Measurements from ENCODE around the gene HOXC9.

HOXC9 gene

DNA sequence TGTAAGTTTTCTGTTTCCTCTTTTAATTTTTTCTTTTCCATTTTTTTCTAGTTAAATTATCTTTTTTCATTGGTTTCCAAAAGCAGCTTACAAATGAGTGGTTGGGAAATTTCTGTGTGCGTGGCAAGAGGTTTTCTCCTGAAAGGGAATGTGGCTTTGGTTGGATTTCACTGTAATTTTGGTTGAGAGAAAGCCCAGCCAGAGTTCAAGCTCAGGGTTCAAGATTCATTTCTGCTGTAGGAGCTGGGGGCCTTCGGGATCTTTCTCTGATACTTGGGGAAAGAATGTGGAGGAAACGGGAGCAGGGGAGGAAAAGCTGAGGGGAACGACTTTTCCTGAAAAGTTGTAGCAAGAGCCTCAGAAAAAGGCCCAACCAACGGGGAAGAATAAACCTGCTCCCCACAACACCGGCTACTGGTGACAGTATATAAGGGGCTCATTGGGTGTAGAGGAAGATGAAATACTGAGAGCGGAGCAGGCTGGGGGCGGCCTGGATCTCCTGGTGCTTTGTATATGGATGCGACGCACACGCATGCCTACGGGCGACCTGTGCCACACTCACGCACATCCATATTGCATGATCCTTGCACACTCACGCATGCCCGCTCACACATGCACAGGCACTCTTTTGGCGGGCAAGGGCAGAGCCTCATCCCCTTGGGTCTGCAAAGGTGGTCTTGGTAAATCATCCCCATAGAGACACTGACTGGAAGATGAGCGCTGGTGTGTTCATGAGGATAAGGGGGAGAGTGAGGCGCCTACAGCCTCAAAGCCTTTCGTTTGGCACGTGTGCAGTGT, 13.1 kb upstream of the HOXC9 start:
- no peak overlapping the region for H3K27ac Mint-ChIP-seq
- H3K36me3 Mint-ChIP-seq (ENCODE audit: low read depth): no peaks in the 10 kb centered on the region
- peaks cover 26% of the 10 kb centered on the region for H3K4me1 Mint-ChIP-seq (ENCODE audit: low read depth)
- H3K9me3 Mint-ChIP-seq: no peaks in the 10 kb centered on the region
- no peak overlapping the region for H3K4me3 Mint-ChIP-seq
- H3K27me3 Mint-ChIP-seq (ENCODE audit: low read depth): peaks cover 95% of the 10 kb centered on the region

DNA sequence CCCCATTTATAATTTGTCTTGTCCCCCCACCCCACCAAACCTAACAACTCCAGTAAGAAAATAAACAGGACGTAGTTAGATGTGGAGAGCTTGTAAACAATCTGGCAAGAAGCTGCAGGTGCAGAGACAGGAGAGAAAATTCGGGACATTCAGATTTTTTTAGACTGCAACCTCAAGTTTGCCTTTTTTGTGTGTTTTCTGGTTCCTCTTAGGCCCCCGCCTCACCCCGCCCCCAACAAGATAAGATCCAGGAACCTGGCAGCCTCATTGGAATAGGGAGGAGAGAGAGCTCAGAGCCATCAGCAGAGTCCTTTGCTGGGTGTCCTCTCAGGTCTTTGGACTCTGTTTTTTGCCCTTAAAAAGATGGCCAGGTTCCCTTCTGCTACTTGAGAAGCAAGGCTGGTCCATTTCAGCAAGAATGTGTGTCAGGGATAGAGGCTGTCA, 12.2 kb upstream of the HOXC9 start:
- H3K4me1 Mint-ChIP-seq (ENCODE audit: low read depth): peaks cover 26% of the 10 kb centered on the region
- peaks cover 97% of the 10 kb centered on the region for H3K27me3 Mint-ChIP-seq (ENCODE audit: low read depth)
- H3K36me3 Mint-ChIP-seq (ENCODE audit: low read depth): no peaks in the 10 kb centered on the region
- no peaks in the 10 kb centered on the region for H3K9me3 Mint-ChIP-seq
- no peak overlapping the region for H3K27ac Mint-ChIP-seq
- no peak overlapping the region for H3K4me3 Mint-ChIP-seq

DNA sequence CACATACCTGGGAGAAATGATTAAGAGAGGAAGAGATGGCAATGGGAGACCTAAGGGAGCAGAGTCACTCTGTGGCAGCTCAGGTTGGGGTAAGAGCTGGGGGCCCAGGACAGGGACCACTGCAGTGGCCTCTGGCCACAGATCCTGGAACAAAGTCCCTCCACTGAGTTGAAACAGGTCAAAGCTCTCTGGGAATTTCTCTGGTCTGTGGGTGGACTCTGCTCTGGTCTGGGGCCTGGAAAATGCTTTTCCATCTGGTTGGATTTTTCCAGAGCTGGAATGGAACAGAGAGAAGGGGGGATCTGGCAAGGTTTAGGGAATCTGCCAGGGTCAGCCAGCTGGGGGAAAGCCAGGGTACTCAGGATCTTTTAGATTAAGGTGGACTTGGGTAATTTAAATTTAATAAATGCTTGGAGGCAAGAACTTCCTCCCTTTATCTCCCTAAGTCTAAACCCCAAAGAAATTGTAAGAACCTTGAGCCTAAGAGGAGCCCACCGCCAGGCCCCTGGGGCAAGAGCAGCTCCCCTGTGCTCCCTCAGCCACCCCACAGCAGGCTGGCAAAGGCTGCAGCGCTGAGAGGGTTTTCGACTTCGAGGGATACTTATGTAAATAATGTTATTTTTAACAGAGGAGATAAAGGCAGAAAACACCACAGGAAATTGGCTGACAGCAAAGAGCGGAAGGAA, 11.3 kb upstream of the HOXC9 start:
- no peaks in the 10 kb centered on the region for H3K36me3 Mint-ChIP-seq (ENCODE audit: low read depth)
- H3K9me3 Mint-ChIP-seq: no peaks in the 10 kb centered on the region
- peak overlapping the region; percentile 9 for H3K27ac Mint-ChIP-seq
- no peak overlapping the region for H3K4me3 Mint-ChIP-seq
- H3K27me3 Mint-ChIP-seq (ENCODE audit: low read depth): peaks cover 97% of the 10 kb centered on the region
- H3K4me1 Mint-ChIP-seq (ENCODE audit: low read depth): peaks cover 26% of the 10 kb centered on the region

DNA sequence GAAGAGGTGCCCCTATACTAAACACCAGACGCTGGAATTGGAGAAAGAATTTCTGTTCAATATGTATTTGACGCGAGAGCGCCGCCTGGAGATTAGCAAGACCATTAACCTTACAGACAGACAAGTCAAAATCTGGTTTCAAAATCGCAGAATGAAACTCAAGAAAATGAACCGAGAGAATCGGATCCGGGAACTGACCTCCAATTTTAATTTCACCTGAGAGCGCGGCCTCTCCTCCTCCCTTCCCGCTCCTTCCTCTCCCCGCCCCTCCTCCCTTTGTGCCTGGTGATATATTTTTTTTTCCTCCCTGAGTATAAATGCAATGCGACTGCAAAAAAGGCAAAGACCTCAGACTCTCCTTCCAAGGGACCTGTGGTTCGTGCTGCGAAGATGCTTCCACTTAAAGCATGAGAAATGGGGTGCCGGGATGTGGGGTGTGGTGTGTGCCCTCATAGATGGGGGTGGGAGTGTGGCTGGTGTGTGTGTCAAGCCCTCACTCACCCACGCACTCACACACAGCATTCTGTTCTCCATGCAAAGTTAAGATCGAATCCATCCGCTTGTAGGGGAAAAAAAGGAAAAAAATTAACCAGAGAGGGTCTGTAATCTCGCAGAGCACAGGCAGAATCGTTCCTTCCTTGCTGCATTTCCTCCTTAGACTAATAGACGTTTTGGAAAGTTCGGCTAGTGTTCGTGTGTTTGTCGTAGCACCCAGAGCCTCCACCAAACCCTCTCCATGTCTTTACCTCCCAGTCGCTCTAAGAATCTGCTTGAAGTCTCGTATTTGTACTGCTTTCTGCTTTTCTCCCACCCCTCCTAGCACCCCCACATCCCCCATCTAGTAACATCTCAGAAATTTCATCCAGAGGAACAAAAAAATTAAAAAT, 10.5 kb upstream of the HOXC9 start:
- Mint-ChIP-seq H3K36me3 (ENCODE audit: low read depth) (peaks cover 4% of the 10 kb centered on the region), H3K4me3 (no peak overlapping the region), H3K9me3 (no peaks in the 10 kb centered on the region), H3K4me1 (ENCODE audit: low read depth) (peaks cover 28% of the 10 kb centered on the region), H3K27me3 (ENCODE audit: low read depth) (peaks cover 98% of the 10 kb centered on the region), H3K27ac (peak overlapping the region; percentile 46)

DNA sequence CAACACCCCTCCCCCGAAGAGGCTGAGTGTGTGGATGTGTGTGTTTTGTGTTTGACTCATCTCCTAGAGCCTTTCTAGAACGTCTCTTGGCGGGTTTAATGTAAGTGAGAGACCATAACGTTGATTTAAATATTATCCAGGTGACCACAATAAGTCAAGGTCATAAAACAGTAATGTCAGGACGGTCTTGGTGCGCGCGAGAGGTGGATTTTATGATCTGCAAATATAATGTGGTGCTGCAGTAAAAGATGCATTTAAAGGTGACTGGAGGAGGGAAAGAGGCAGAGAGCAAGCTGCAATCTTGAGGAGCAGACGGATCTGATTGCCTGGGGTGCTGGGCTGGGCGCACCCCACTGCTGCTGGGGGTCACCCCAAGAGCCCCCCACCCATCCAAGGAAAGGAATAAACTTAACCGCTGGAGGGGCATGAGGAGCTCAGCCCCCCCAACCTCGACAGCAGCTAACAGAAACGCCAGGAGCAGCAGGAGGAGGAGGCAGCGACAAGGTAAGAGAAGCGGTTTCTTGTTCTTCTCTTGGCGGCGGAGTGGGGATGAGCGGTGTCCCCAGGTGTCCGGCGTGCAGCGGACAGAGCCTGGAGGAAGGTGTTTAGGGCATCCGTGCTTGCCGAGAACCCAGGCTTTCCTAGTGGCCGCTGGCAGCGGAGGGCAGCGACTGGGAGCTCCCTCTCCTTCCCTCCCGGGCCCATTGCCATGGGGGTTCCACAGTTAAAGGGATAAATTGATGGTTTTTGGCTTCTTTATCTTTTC, 9.5 kb upstream of the HOXC9 start:
- Mint-ChIP-seq H3K36me3 (ENCODE audit: low read depth) (peaks cover 5% of the 10 kb centered on the region), H3K4me1 (ENCODE audit: low read depth) (peaks cover 30% of the 10 kb centered on the region), H3K4me3 (no peak overlapping the region), H3K9me3 (no peaks in the 10 kb centered on the region), H3K27ac (no peak overlapping the region), H3K27me3 (ENCODE audit: low read depth) (peaks cover 98% of the 10 kb centered on the region)

DNA sequence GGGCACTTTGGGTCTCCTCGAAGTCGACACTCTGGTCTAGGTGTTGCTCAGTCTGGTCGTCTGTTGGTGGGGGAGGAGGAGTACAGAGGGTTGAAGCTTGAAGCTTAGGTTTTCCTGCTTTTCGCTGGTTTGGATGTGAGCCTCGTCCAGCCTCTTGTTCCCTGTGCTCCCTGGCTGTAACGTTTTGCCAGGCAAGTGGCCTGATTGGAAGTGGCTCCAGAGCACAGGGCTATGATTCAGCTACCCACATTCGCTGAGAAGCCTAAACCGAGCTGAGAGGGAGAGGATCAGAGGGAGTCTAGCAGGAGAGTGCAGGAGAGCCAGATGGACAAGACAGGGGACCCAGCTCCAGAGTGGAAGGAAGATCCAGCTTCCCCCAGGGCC, 8.9 kb upstream of the HOXC9 start:
- H3K4me3 Mint-ChIP-seq: no peak overlapping the region
- H3K4me1 Mint-ChIP-seq (ENCODE audit: low read depth): peaks cover 31% of the 10 kb centered on the region
- peaks cover 5% of the 10 kb centered on the region for H3K36me3 Mint-ChIP-seq (ENCODE audit: low read depth)
- no peak overlapping the region for H3K27ac Mint-ChIP-seq
- no peaks in the 10 kb centered on the region for H3K9me3 Mint-ChIP-seq
- peaks cover 100% of the 10 kb centered on the region for H3K27me3 Mint-ChIP-seq (ENCODE audit: low read depth)

DNA sequence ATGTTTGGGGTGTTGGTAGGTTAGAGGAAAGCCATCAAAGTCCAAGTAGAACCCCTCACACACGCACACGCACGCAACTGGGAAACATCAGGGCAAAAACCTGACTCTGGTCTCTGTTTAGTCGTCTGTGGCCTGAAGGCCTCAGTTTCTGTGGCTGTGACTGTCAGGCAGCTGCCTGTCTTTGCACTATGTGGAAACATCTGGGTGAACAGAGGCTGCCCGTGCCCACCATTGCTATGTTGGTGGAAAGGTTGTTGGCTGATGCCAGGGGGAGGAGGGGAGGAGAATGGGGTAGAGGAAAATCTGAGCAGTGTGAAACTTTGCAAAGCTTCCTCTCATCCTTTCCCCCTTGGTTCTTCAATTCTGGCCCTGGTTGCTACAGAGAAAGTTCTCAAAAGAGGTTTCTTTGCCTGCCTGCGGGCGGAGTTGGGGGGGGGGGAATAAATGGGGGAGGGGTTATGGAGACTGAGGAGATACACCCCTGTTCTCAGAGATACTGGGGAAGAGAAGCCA, 7.5 kb upstream of the HOXC9 start:
- no peak overlapping the region for H3K27ac Mint-ChIP-seq
- no peak overlapping the region for H3K4me3 Mint-ChIP-seq
- H3K9me3 Mint-ChIP-seq: no peaks in the 10 kb centered on the region
- peaks cover 5% of the 10 kb centered on the region for H3K36me3 Mint-ChIP-seq (ENCODE audit: low read depth)
- peaks cover 29% of the 10 kb centered on the region for H3K4me1 Mint-ChIP-seq (ENCODE audit: low read depth)
- peaks cover 99% of the 10 kb centered on the region for H3K27me3 Mint-ChIP-seq (ENCODE audit: low read depth)

DNA sequence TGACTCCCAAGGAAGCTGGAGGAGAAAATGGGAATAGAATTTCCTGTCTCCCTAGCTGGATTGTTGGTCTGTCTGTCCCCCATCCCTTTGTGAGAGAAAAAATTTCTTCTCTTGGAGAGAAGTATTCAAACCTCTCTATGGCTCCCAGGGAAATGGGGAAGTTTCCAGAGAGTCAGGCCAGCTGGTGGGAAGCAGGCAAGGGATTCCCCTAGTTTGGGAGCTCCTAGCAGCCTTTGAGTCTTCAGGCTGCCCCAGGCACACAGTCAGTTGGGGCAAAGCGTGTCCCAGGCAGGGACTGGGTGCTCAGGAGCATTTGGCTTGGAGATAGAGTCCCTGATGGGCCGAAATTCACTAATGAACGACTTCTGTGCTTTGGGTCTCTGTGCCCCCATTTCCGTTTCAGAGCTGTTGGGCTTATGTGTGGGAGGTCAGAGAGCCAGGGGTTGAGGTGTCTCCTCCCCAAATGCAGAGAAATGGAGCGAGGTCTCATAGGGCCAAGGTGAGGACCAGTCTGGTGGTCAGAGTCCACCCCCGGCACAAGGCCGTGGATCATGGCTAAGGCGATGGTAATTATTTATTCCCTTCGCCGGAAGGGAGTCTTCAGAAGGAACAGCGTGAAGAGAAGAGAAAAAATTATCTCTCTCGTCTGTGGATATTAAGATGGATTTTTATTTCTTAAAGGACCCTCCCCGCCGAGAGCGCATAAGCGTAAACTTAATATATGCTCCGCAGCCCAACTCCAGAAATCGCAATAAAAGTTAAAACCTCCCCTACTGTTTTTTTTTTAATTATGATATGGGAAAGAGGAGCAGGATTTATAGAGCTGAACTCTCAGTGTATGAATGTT, 6.6 kb upstream of the HOXC9 start:
- Mint-ChIP-seq H3K9me3 (no peaks in the 10 kb centered on the region), H3K4me3 (no peak overlapping the region), H3K27ac (peak overlapping the region; percentile 75), H3K27me3 (ENCODE audit: low read depth) (peaks cover 99% of the 10 kb centered on the region), H3K36me3 (ENCODE audit: low read depth) (peaks cover 5% of the 10 kb centered on the region), H3K4me1 (ENCODE audit: low read depth) (peaks cover 29% of the 10 kb centered on the region)

DNA sequence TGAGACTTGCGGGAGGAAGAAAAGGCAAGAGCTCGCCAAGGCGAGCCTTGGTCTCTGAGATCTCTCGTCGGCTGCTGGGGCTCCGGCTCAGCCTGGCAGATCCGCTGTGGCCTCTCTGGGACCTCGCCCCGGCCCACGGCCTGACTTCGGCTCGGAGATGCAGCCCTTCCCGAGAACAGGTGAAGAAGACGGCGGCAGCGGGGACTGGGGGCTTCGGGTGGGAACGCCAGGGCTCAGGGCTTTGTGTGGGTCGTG, 6.0 kb upstream of the HOXC9 start:
- no peak overlapping the region for H3K4me3 Mint-ChIP-seq
- peaks cover 99% of the 10 kb centered on the region for H3K27me3 Mint-ChIP-seq (ENCODE audit: low read depth)
- no peaks in the 10 kb centered on the region for H3K9me3 Mint-ChIP-seq
- peaks cover 28% of the 10 kb centered on the region for H3K4me1 Mint-ChIP-seq (ENCODE audit: low read depth)
- peaks cover 5% of the 10 kb centered on the region for H3K36me3 Mint-ChIP-seq (ENCODE audit: low read depth)
- H3K27ac Mint-ChIP-seq: peak overlapping the region; percentile 75

DNA sequence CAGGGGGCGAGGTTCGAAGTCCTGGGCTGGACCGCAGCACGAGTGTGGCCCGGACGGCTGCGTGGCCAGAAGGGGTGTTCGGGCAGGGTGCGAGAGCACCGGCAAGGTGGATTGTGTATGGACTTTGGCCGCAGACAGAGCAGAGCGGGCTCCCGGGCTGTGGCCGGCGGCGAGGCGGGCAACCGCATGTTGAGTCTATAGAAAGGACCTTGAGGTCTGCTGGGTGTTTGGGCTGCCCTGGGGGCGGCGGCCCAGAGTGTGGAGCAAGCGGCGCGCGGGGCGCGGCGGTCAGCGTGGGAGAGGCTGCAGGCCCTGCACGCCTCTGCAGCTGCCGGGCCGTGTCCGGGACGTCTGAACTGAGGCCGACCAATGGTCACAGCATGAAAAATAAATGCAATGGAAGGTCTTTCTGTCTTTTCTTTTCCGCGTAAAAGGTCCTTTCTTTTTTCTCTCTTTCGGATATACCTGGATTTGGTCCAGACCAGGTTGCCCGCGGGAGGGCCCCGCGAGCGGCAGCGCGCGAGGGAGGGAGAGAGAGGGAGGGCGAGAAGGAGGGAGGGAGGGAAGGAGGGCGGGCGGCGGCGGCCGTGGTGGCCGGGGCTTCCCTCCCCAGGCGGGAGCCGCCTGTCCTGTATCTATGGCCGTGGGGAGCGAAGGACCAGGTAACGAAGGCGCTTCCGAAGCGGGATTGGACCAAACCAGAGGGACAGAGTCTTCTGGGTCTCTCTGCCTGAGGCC, 5.5 kb upstream of the HOXC9 start:
- Mint-ChIP-seq H3K36me3 (ENCODE audit: low read depth) (peaks cover 5% of the 10 kb centered on the region), H3K27me3 (ENCODE audit: low read depth) (peaks cover 99% of the 10 kb centered on the region), H3K27ac (peak overlapping the region; percentile 75), H3K9me3 (no peaks in the 10 kb centered on the region), H3K4me1 (ENCODE audit: low read depth) (peaks cover 23% of the 10 kb centered on the region), H3K4me3 (no peak overlapping the region)

DNA sequence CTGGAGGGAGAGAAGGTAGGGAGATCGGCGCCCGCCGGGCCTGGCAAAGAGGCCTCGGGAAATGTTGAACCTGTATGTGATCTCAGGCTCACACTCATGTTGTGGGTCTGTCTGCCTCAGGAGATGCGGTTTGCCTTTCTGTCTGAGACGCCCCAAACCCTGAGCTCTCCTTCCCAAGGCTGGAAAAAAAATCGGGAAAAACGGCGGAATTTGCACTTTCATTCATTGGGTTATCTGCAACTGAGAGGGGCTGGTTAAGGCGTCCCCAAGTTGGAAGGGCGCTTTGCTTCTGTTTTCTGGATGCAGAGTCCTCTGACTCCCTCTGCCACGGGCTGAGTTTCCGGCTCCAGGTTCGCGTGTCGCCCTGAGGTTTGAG, 5.0 kb upstream of the HOXC9 start:
- Mint-ChIP-seq H3K4me3 (peak overlapping the region; percentile 76), H3K36me3 (ENCODE audit: low read depth) (peaks cover 5% of the 10 kb centered on the region), H3K4me1 (ENCODE audit: low read depth) (peaks cover 19% of the 10 kb centered on the region), H3K27me3 (ENCODE audit: low read depth) (peaks cover 99% of the 10 kb centered on the region), H3K9me3 (no peaks in the 10 kb centered on the region), H3K27ac (no peak overlapping the region)

DNA sequence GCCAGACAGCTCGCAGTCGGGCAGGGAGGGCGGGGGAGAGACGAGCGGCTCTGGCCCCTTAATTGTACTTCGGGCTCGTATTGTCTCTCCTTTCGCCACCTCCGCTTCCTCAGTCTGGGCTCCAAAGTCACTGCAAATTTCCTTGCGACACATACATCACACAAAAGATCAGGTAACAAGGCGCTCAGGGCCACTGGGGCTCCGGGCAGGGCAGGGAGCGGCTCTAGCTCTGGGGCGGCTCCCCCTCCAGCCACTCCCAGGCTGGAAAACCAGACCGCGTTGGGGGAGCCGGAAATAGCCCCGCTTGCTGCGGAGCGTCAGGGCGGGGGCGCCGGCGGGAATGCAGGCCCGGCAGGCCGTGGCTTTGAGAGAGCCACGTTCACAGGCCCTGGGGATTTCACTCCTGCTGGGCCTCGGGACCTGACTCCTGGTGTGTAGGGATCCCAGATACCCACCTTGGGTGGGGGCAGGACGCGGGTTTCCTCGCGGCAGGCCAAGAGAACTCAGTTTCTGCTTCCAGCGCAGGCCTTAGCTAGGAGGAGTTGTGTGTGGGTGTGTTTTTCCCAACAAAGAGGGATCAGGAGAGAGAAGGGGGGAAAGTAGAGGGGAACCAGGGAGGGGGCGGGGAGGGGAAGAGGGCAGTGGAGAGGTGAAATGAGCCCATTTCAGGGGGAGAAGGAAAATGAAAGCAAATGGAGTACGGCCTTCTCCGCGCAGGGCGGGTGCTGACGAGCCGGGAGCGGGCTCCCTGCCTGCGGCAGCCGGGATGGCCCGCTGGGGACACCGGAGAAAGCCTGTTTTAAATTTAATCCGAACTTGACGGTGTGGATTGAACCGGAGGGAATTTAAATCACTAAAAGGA, 4.4 kb upstream of the HOXC9 start:
- Mint-ChIP-seq H3K27ac (peak overlapping the region; percentile 59), H3K27me3 (ENCODE audit: low read depth) (peaks cover 96% of the 10 kb centered on the region)

More for the DNA sequence above, 4.4 kb upstream of the HOXC9 start:
- Mint-ChIP-seq H3K9me3 (no peaks in the 10 kb centered on the region), H3K4me1 (ENCODE audit: low read depth) (peaks cover 15% of the 10 kb centered on the region), H3K36me3 (ENCODE audit: low read depth) (peaks cover 5% of the 10 kb centered on the region), H3K4me3 (peak overlapping the region; percentile 76)

Measured in T-helper 1 cell treated with Interleukin-12 subunit alpha and Interleukin-12 subunit beta and Interleukin-4 antibody, amounts not matched to agents 30 μg/mL and 1 μg/mL, for 36 hours (primary cell).